B cell (primary cell): ENCODE results near the gene AARS2. TPM values are rescaled to one million over a fixed set of nuclear protein-coding genes. Genes with fewer than 3 reads are reported as not detected.

Experiments used
- ATAC-seq: fragments of 200-7000 bp; cut with Tn5 transposase; one replicate; pipeline ENCODE4 v1.10.0; 2021; ENCODE audit warnings: low read depth, mild to moderate bottlenecking, moderate number of reproducible peaks, moderate library complexity
- CTCF ChIA-PET: fragments of 350-600 bp; sonication (Branson Sonifier 250); formaldehyde crosslinking; loops from one replicate; lab custom pipeline; 2021; ENCODE audit warnings: antibody characterized with exemption, inconsistent platforms; lab: Charles Lee
- POLR2A ChIA-PET: fragments of 350-600 bp; sonication (Branson Sonifier 250); formaldehyde crosslinking; loops from one replicate; lab custom pipeline; 2021; ENCODE audit warnings: antibody characterized with exemption; lab: Charles Lee
- DNase-seq: peaks from one replicate; pipeline ENCODE4 v3.0.0; 2013
- H2AFZ ChIP-seq: 2 replicates; pipeline ENCODE4 v1.6.1; 2012; ENCODE audit warnings: mild to moderate bottlenecking, low read depth, low read length; ENCODE audit not compliant: insufficient read depth, poor library complexity, severe bottlenecking
- H3K27ac ChIP-seq, 2 donors: 1 replicate in 1 of 2; 2 replicates in 1 of 2; pipeline ENCODE4 v1.5.1; 2012 to 2013; ENCODE audit warnings: low read length in 2 of 2, mild to moderate bottlenecking in 2 of 2, moderate library complexity in 1 of 2
- H3K27me3 ChIP-seq, 4 experiments: fragments of 200-600 bp in 1 of 4; sonication (generic) in 1 of 4; replicated peaks in 1 of 4; 1 replicate in 2 of 4; 2 replicates in 2 of 4; pipeline versions ENCODE4 v1.6.1 to v1.7.0; 2013 to 2016; ENCODE audit warnings: low read length in 3 of 4, mild to moderate bottlenecking in 2 of 4, mixed read lengths in 1 of 4, moderate library complexity in 1 of 4; ENCODE audit not compliant: insufficient read depth in 4 of 4, control insufficient read depth in 3 of 4; ENCODE audit errors: control extremely low read depth in 1 of 4
- H3K36me3 ChIP-seq, 2 experiments: replicated peaks in 1 of 2; 1 replicate in 1 of 2; 2 replicates in 1 of 2; pipeline versions ENCODE4 v1.6.1 to v1.7.1; 2013; ENCODE audit warnings: low read length in 1 of 2; ENCODE audit not compliant: insufficient read depth in 2 of 2, control insufficient read depth in 1 of 2; ENCODE audit errors: control extremely low read depth in 1 of 2, extremely low read depth in 1 of 2
- H3K4me1 ChIP-seq, 2 donors: fragments of 200-600 bp in 1 of 2; sonication (generic) in 1 of 2; 1 replicate in 1 of 2; 2 replicates in 1 of 2; pipeline versions ENCODE4 v1.5.1 to v1.6.1; 2013 to 2017; ENCODE audit warnings: low read length in 2 of 2; ENCODE audit not compliant: control insufficient read depth in 2 of 2, insufficient read depth in 2 of 2
- H3K4me2 ChIP-seq: replicated peaks from 2 replicates; pipeline ENCODE3; 2012; ENCODE audit warnings: mild to moderate bottlenecking, low read depth, low read length; ENCODE audit not compliant: poor library complexity, severe bottlenecking
- H3K4me3 ChIP-seq, 5 experiments: fragments of 200-600 bp in 1 of 5; sonication (generic) in 1 of 5; 1 replicate in 3 of 5; 2 replicates in 2 of 5; pipeline versions ENCODE4 v1.5.1 to v1.7.0; 2011 to 2016; ENCODE audit warnings: low read length in 4 of 5, mild to moderate bottlenecking in 4 of 5, low read depth in 2 of 5, control low read depth in 1 of 5, moderate library complexity in 1 of 5; ENCODE audit not compliant: insufficient read depth in 1 of 5; ENCODE audit errors: control extremely low read depth in 1 of 5, extremely low read depth in 1 of 5
- H3K79me2 ChIP-seq: fragments of 200-600 bp; sonication (generic); one replicate; pipeline ENCODE4 v1.6.0; 2016; ENCODE audit warnings: low read length; ENCODE audit not compliant: control insufficient read depth, insufficient read depth
- H3K9ac ChIP-seq: fragments of 200-600 bp; sonication (generic); 2 replicates; pipeline ENCODE4 v1.6.1; 2017; ENCODE audit warnings: mild to moderate bottlenecking, low read length, moderate library complexity
- H3K9me3 ChIP-seq, 3 donors: one replicate each; pipeline versions ENCODE4 v1.6.1 to v1.7.1; 2013; ENCODE audit warnings: low read length in 2 of 3; ENCODE audit not compliant: control insufficient read depth in 2 of 3, insufficient read depth in 1 of 3; ENCODE audit errors: control extremely low read depth in 1 of 3
- H4K20me1 ChIP-seq: 2 replicates; pipeline ENCODE4 v1.6.0; 2012; ENCODE audit warnings: mild to moderate bottlenecking, low read length; ENCODE audit not compliant: insufficient read depth, control insufficient read depth, poor library complexity, severe bottlenecking
- H3K27ac Mint-ChIP-seq: one replicate; pipeline ENCODE4 v1.8.0; 2021; ENCODE audit warnings: mixed read lengths
- H3K27me3 Mint-ChIP-seq: one replicate; pipeline ENCODE4 v1.8.0; 2021; ENCODE audit warnings: mixed read lengths
- H3K4me1 Mint-ChIP-seq: one replicate; pipeline ENCODE4 v1.8.0; 2021; ENCODE audit warnings: mixed read lengths
- H3K4me3 Mint-ChIP-seq: one replicate; pipeline ENCODE4 v1.8.0; 2021; ENCODE audit warnings: mixed read lengths
- H3K9me3 Mint-ChIP-seq: one replicate; pipeline ENCODE4 v1.8.0; 2022; ENCODE audit warnings: mixed read lengths; ENCODE audit not compliant: insufficient read depth
- EZH2 ChIP-seq: IDR thresholded peaks from 2 replicates; pipeline ENCODE4 v1.6.1; 2012; ENCODE audit warnings: borderline replicate concordance, low read depth, mild to moderate bottlenecking, moderate library complexity, low read length; ENCODE audit not compliant: insufficient read depth, poor library complexity, severe bottlenecking
- WGBS: methylation state at CpG from one replicate; pipeline ENCODE4 v1.1.5; 2013; ENCODE audit warnings: missing lambda C conversion rate; ENCODE audit not compliant: insufficient coverage; 5-methylcytosine and 5-hydroxymethylcytosine counted together
- intact Hi-C: fragments of 100-400 bp; cut with micrococcal nuclease; formaldehyde crosslinking; loops from one replicate; pipeline ENCODE4 v1.10.0; 2022
- polyA plus RNA-seq: library from polyadenylated mRNA; depleted of rRNA; stranded (reverse); fragments of >200 nt; gene quantifications from 2 replicates; pipeline ENCODE4 v1.2.3, GENCODE V29; 2012
- total RNA-seq, 2 donors: library from RNA; stranded (reverse); fragments of 120-200 nt in 1 of 2; gene quantifications; 1 replicate in 1 of 2; 2 replicates in 1 of 2; pipeline versions ENCODE4 v1.2.3 to v1.2.4, GENCODE V29; 2013 to 2022
- TF ChIP-seq, protein P1 (sequence below): fragments of 200-600 bp; IDR thresholded peaks from one replicate; pipeline ENCODE4 v1.8.0; 2022; ENCODE audit warnings: antibody characterized with exemption, mild to moderate bottlenecking

AARS2 gene
- total and polyA plus RNA-seq, 2 donors (not counting 1 experiment from before 2014, with no cell fraction given) = 11.3 to 21.3 TPM

DNA sequence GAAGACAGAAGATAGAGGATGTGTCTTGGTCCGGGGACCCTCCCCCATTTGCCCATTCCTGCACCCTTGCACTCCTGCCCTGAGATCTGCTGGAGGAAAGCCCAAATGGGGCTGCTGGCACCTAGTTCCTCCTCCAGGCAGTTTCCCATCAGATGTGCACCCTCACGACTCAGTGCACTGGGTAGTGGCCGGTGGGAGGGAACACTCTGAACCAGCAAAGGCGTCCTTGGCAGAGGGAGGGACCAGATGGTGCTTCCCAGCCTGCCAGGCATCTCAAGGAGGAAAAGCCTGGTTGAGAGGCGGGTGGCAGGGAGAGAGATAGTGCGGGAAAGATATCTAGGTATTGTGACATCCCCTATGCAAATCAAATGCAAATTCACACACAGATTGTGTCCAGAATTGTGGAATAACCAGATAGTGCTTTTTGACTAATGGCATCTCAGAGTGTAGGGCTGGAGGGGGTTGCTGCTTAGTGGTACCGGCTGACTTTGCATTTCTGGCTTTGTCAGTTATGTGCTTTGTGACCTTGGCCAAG is 23.4 kb downstream of the AARS2 start:
- H3K27ac Mint-ChIP-seq = no peak overlapping the region

DNA sequence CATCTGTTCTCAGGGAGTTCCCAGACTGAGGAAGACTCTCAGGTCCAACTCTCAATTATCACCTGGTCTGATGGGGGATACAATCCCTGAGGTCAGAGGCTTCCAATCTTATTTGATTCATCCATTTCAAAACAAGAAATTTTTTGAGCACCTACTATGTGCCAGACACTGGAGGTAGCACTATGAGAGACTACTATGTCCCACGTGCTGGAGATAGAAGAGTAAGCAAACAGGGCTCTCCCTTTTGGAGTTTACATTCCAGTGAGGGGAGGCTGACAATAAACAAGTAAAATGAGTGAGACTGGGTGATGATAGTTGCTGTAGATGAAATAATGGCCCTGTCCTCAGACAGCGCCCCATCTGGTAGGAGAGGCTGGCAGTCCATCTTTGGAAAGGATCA is 26.4 kb downstream of the AARS2 start:
- CTCF ChIA-PET = no interaction called here
- Histone ChIP-seq H3K4me2 (no peak overlapping the region), H4K20me1 (no peaks in the 10 kb centered on the region), H3K4me3 (no peak overlapping the region), H3K4me1 (no peaks in the 10 kb centered on the region), H3K36me3 (no peaks in the 10 kb centered on the region), H3K79me2 (no peaks in the 10 kb centered on the region), H3K27ac (no peak overlapping the region), H3K9me3 (no peaks in the 10 kb centered on the region), H3K9ac (no peak overlapping the region), H3K27me3 (peaks cover 0 to 33% (median 6%) of the 10 kb centered on the region in 4 experiments), H2AFZ (no peak overlapping the region)
- POLR2A ChIA-PET = no interaction called here
- Mint-ChIP-seq H3K4me3 (no peak overlapping the region), H3K9me3 (no peaks in the 10 kb centered on the region), H3K27ac (no peak overlapping the region), H3K27me3 (peaks cover 72% of the 10 kb centered on the region), H3K4me1 (no peaks in the 10 kb centered on the region)
- intact Hi-C loops = no loop called here
- WGBS = no CpG with 5 or more reads among the region's 2 CpGs
- DNase-seq = no peak
- TF ChIP-seq, protein P1, sequence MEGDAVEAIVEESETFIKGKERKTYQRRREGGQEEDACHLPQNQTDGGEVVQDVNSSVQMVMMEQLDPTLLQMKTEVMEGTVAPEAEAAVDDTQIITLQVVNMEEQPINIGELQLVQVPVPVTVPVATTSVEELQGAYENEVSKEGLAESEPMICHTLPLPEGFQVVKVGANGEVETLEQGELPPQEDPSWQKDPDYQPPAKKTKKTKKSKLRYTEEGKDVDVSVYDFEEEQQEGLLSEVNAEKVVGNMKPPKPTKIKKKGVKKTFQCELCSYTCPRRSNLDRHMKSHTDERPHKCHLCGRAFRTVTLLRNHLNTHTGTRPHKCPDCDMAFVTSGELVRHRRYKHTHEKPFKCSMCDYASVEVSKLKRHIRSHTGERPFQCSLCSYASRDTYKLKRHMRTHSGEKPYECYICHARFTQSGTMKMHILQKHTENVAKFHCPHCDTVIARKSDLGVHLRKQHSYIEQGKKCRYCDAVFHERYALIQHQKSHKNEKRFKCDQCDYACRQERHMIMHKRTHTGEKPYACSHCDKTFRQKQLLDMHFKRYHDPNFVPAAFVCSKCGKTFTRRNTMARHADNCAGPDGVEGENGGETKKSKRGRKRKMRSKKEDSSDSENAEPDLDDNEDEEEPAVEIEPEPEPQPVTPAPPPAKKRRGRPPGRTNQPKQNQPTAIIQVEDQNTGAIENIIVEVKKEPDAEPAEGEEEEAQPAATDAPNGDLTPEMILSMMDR = no peak
- no peak for TF ChIP-seq EZH2
- no peak for ATAC-seq

More for the DNA sequence above, 23.4 kb downstream of the AARS2 start:
- Mint-ChIP-seq H3K4me1 (no peaks in the 10 kb centered on the region), H3K4me3 (no peak overlapping the region), H3K9me3 (no peaks in the 10 kb centered on the region), H3K27me3 (peaks cover 69% of the 10 kb centered on the region)
- ATAC-seq = no peak
- no peak overlapping the region for H2AFZ ChIP-seq
- H3K27ac ChIP-seq = no peak overlapping the region
- no peak for TF ChIP-seq EZH2
- TF ChIP-seq, protein P1 = no peak
- H3K36me3 ChIP-seq = no peaks in the 10 kb centered on the region
- intact Hi-C loops = no loop called here
- no peaks in the 10 kb centered on the region for H3K9me3 ChIP-seq
- no peak for DNase-seq
- WGBS = 49% methylated on average over 4 of the region's 7 CpGs
- POLR2A ChIA-PET = interaction anchor here (0.6 kb wide), 1 partner anchor 49 kb away, joined by 3 read pairs; no protein-coding TSS in a partner anchor
- CTCF ChIA-PET = no interaction called here
- H3K4me2 ChIP-seq = no peak overlapping the region
- H3K4me1 ChIP-seq = no peaks in the 10 kb centered on the region
- no peaks in the 10 kb centered on the region for H3K79me2 ChIP-seq
- H3K9ac ChIP-seq = no peak overlapping the region
- peaks cover 0 to 48% (median 11%) of the 10 kb centered on the region in 4 experiments for H3K27me3 ChIP-seq
- H3K4me3 ChIP-seq = no peak overlapping the region
- H4K20me1 ChIP-seq = no peaks in the 10 kb centered on the region
